K562 (cell line): ENCODE results near the gene TADA2A. TPM values are rescaled to one million over a fixed set of nuclear protein-coding genes. Genes with fewer than 3 reads are reported as not detected.

Experiments
- ATF1 ChIP-seq, 2 experiments: fragments of 450-650 bp in 1 of 2; IDR thresholded peaks; 2 replicates each; pipeline ENCODE4 v1.6.1; 2016; ENCODE audit warnings: missing compliant biosample characterization in 1 of 2, missing genetic modification characterization in 1 of 2
- CREB5 ChIP-seq: fragments of 250-450 bp; sonication (Bioruptor Pico); IDR thresholded peaks from 2 replicates; pipeline ENCODE4 v1.5.0; 2020; ENCODE audit warnings: mild to moderate bottlenecking
- CXXC5 ChIP-seq: fragments of 250-450 bp; sonication (Bioruptor Pico); IDR thresholded peaks from 2 replicates; pipeline ENCODE4 v1.8.0; 2022; ENCODE audit warnings: inconsistent platforms, mild to moderate bottlenecking, moderate library complexity
- FOXK1 ChIP-seq: sonication (generic); formaldehyde crosslinking; IDR thresholded peaks from 2 replicates; pipeline ENCODE4 v1.8.0; 2022; ENCODE audit warnings: missing genetic modification reagents, mild to moderate bottlenecking, borderline replicate concordance
- FOXK2 ChIP-seq, 2 experiments: fragments of 450-650 bp; IDR thresholded peaks in 1 of 2; conservative IDR thresholded peaks in 1 of 2; 2 replicates each; pipeline ENCODE4 v1.6.1; 2016; ENCODE audit warnings: low read depth in 2 of 2, mild to moderate bottlenecking in 1 of 2
- KAT8 ChIP-seq: fragments of 450-650 bp; IDR thresholded peaks from 2 replicates; pipeline ENCODE4 v1.6.1; 2016; ENCODE audit warnings: low read depth, mild to moderate bottlenecking
- LARP7 ChIP-seq: fragments of 450-650 bp; IDR thresholded peaks from 2 replicates; pipeline ENCODE4 v1.6.1; 2016
- MTA1 ChIP-seq: fragments of 450-650 bp; IDR thresholded peaks from 2 replicates; pipeline ENCODE4 v1.6.1; 2017; ENCODE audit warnings: borderline replicate concordance
- NCOA6 ChIP-seq: fragments of 450-650 bp; IDR thresholded peaks from 2 replicates; pipeline ENCODE4 v1.6.1; 2017; ENCODE audit warnings: mild to moderate bottlenecking
- NFE2 ChIP-seq: IDR thresholded peaks from 2 replicates; pipeline ENCODE4 v1.6.1; 2014; ENCODE audit warnings: antibody characterized with exemption, low read depth
- PHF8 ChIP-seq: fragments of 200-600 bp; sonication (generic); IDR thresholded peaks from 2 replicates; pipeline ENCODE4 v1.6.1; 2012; ENCODE audit warnings: mixed run types, mild to moderate bottlenecking, inconsistent platforms, low read length, moderate library complexity, borderline replicate concordance
- PPARD ChIP-seq: fragments of 250-450 bp; sonication (Bioruptor Pico); IDR thresholded peaks from 2 replicates; pipeline ENCODE4 v1.8.0; 2022; ENCODE audit warnings: inconsistent platforms, mild to moderate bottlenecking, moderate library complexity
- RB1 ChIP-seq: fragments of 450-650 bp; IDR thresholded peaks from 2 replicates; pipeline ENCODE4 v1.6.1; 2017; ENCODE audit warnings: low read depth, mild to moderate bottlenecking
- SIX5 ChIP-seq, 2 experiments: IDR thresholded peaks; 2 replicates each; pipeline ENCODE4 v1.6.1; 2011; ENCODE audit warnings: low read length in 2 of 2, borderline replicate concordance in 1 of 2, low read depth in 1 of 2, mild to moderate bottlenecking in 1 of 2, moderate library complexity in 1 of 2; ENCODE audit not compliant: insufficient read depth in 1 of 2
- TOE1 ChIP-seq, 2 experiments: fragments of 450-650 bp in 1 of 2; sonication (generic) in 1 of 2; formaldehyde crosslinking in 1 of 2; IDR thresholded peaks; 2 replicates each; pipeline versions ENCODE4 v1.7.1 to v1.8.0; 2016 to 2022; ENCODE audit warnings: borderline replicate concordance in 2 of 2, mild to moderate bottlenecking in 2 of 2, antibody characterized with exemption in 1 of 2, inconsistent platforms in 1 of 2, low read depth in 1 of 2, missing genetic modification reagents in 1 of 2, moderate library complexity in 1 of 2
- ZBTB1 ChIP-seq: sonication (generic); formaldehyde crosslinking; IDR thresholded peaks from 2 replicates; pipeline ENCODE4 v1.8.1; 2023; ENCODE audit warnings: missing genetic modification reagents, low read depth, mild to moderate bottlenecking, borderline replicate concordance
- ZKSCAN3 ChIP-seq: fragments of 250-450 bp; sonication (Bioruptor Pico); IDR thresholded peaks from 2 replicates; pipeline ENCODE4 v1.4.0; 2020
- ZNF184 ChIP-seq: sonication (generic); formaldehyde crosslinking; IDR thresholded peaks from 2 replicates; pipeline ENCODE4 v1.5.0; 2020; ENCODE audit warnings: missing genetic modification reagents
- ZNF354B ChIP-seq: fragments of 250-450 bp; sonication (Bioruptor Pico); IDR thresholded peaks from 2 replicates; pipeline ENCODE4 v1.4.0; 2020
- ZNF639 ChIP-seq, 2 experiments: fragments of 200-800 bp in 1 of 2; sonication (Bioruptor generic) in 1 of 2; sonication (generic) in 1 of 2; formaldehyde crosslinking in 1 of 2; IDR thresholded peaks in 1 of 2; conservative IDR thresholded peaks in 1 of 2; 2 replicates each; pipeline versions ENCODE4 v1.5.0 to v1.6.1; 2016 to 2020; ENCODE audit warnings: missing compliant biosample characterization in 1 of 2, missing genetic modification characterization in 1 of 2, missing genetic modification reagents in 1 of 2
- ZNF75A ChIP-seq: fragments of 450-650 bp; formaldehyde crosslinking; IDR thresholded peaks from 2 replicates; pipeline ENCODE4 v1.4.0; 2020; ENCODE audit warnings: mild to moderate bottlenecking
- polyA plus RNA-seq, 8 experiments: library from polyadenylated mRNA; depleted of rRNA in 4 of 8; stranded (reverse) in 5 of 8; unstranded in 3 of 8; fragments of >200 nt; fragmentation: Nextera tagmentation in 2 of 8; fragmentation: Illumina TruSeq in 1 of 8; extraction: Ambion mirVana in 2 of 8; extraction: Trizol in 1 of 8; gene quantifications; 2 replicates each; pipeline versions ENCODE4 v1.2.1 to v1.2.3, GENCODE V29; 2011 to 2014; ENCODE audit warnings: inconsistent platforms in 1 of 8, missing spikeins in 1 of 8
- total RNA-seq, 7 experiments: library from RNA; depleted of rRNA in 6 of 7; stranded (reverse); fragments of >200 nt in 6 of 7; fragmentation: Illumina TruSeq in 2 of 7; extraction: Trizol in 2 of 7; gene quantifications; 2 replicates each; pipeline versions ENCODE4 v1.2.1 to v1.2.3, GENCODE V29; 2011 to 2021; ENCODE audit warnings: low replicate concordance in 1 of 7
- TF ChIP-seq, protein P1 (sequence below), 2 experiments: fragments of 450-650 bp in 1 of 2; sonication (generic) in 1 of 2; formaldehyde crosslinking in 1 of 2; IDR thresholded peaks in 1 of 2; conservative IDR thresholded peaks in 1 of 2; 2 replicates each; pipeline versions ENCODE4 v1.6.1 to v1.8.1; 2016 to 2023; ENCODE audit warnings: mild to moderate bottlenecking in 2 of 2, moderate library complexity in 2 of 2, inconsistent platforms in 1 of 2, missing genetic modification reagents in 1 of 2

Gene TADA2A
- total and polyA plus RNA-seq, 9 of the 15 experiments (the other 6 are each of a cell fraction or from before 2014, with no cell fraction given), result 13.8 to 37.7 (median 25.0) TPM

- TF ChIP-seq CREB5 (CRISPR knock-in tag) (no peak), ZNF184 (no peak), NCOA6 (no peak), FOXK1 (CRISPR knock-in tag) (no peak), ZKSCAN3 (CRISPR knock-in tag) (no peak), ZNF75A (CRISPR knock-in tag) (no peak), LARP7 (no peak), CXXC5 (CRISPR knock-in tag) (no peak), SIX5 (IDR thresholded peaks at IDR 0.05; ENCODE audit: borderline replicate concordance in 1 of 2, insufficient read depth in 1 of 2, low read depth in 1 of 2, low read length in 2 of 2) (no peak), ZBTB1 (CRISPR knock-in tag) (no peak), PHF8 (peak; percentile 32; the same call in 1 of the 2 replicates), ATF1 (CRISPR knock-in tag; IDR thresholded peaks at IDR 0.05) (no peak), ATF1 (tag; IDR thresholded peaks at IDR 0.05) (peak; percentile 75), RB1 (no peak), PPARD (CRISPR knock-in tag) (no peak), TOE1 (IDR thresholded peaks at IDR 0.05; ENCODE audit: borderline replicate concordance) (no peak), TOE1 (CRISPR knock-in tag; IDR thresholded peaks at IDR 0.05; ENCODE audit: borderline replicate concordance, low read depth) (no peak), NFE2 (peak; percentile 24; the same call in 1 of the 2 replicates), KAT8 (no peak), ZNF354B (CRISPR knock-in tag) (no peak), FOXK2 (conservative IDR thresholded peaks at IDR 0.05 in 1 of 2, IDR thresholded peaks at IDR 0.05 in 1 of 2; ENCODE audit: low read depth in 2 of 2) (0 out of 4 replicates have a peak, but pooled peaks have one; percentile 17 to 49), MTA1 (no peak), ZNF639 (CRISPR knock-in tag; conservative IDR thresholded peaks at IDR 0.05 in 1 of 2, IDR thresholded peaks at IDR 0.05 in 1 of 2) (0 out of 4 replicates have a peak, but pooled peaks of 1 of the 2 experiments have one; percentile 35)
- TF ChIP-seq, protein P1, sequence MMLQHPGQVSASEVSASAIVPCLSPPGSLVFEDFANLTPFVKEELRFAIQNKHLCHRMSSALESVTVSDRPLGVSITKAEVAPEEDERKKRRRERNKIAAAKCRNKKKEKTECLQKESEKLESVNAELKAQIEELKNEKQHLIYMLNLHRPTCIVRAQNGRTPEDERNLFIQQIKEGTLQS (IDR thresholded peaks at IDR 0.05), result peak; percentile 90
- TF ChIP-seq, protein P1 (CRISPR knock-in tag; conservative IDR thresholded peaks at IDR 0.05), result no peak
Measured at GRCh38 chr17:37490638-37491614, 84.2 kb downstream of the TADA2A start (continued).
